ENCODE measurements around the gene BTN2A1.

GRCh38 chr6:26514984-26515383, 57.2 kb downstream of the BTN2A1 start:
- no peak for TF ChIP-seq POLR2A (IDR thresholded peaks at IDR 0.05)
- TF ChIP-seq CTCF (IDR thresholded peaks at IDR 0.05): no peak
